SU-DHL-6 (cell line): ENCODE data around the gene NOXA1.

ENCODE experiments used
- H2AFZ ChIP-seq: fragments of 200-600 bp; sonication (generic); 2 replicates; pipeline ENCODE4 v1.6.1; 2014; ENCODE audit warnings: low read depth, mild to moderate bottlenecking, moderate library complexity, mixed read lengths, antibody characterized with exemption, low read length; ENCODE audit not compliant: severe bottlenecking
- H3F3A ChIP-seq: fragments of 200-600 bp; shearing (Covaris generic); 2 replicates; pipeline ENCODE4 v1.6.0; 2016; ENCODE audit warnings: antibody characterized with exemption, mild to moderate bottlenecking; ENCODE audit not compliant: insufficient read depth
- H3K27ac ChIP-seq: fragments of 200-600 bp; sonication (generic); 2 replicates; pipeline ENCODE4 v1.5.1; 2016; ENCODE audit warnings: low read depth, mild to moderate bottlenecking, low read length, moderate library complexity, mixed read lengths
- H3K27me3 ChIP-seq: fragments of 200-600 bp; sonication (generic), shearing (Covaris generic); 2 replicates; pipeline ENCODE4 v1.6.0; 2014; ENCODE audit warnings: mild to moderate bottlenecking, low read length
- H3K36me3 ChIP-seq: fragments of 200-600 bp; sonication (generic); 2 replicates; pipeline ENCODE4 v1.6.1; 2014; ENCODE audit warnings: mild to moderate bottlenecking, low read length, mixed read lengths
- H3K4me2 ChIP-seq: fragments of 300-600, 200-600 bp; shearing (Covaris generic), sonication (generic); 2 replicates; pipeline ENCODE4 v1.6.0; 2014; ENCODE audit warnings: low read length, low read depth, mild to moderate bottlenecking; ENCODE audit not compliant: poor library complexity, severe bottlenecking
- H3K4me3 ChIP-seq: fragments of 200-600 bp; sonication (generic); 2 replicates; pipeline ENCODE4 v1.5.1; 2014; ENCODE audit warnings: antibody characterized with exemption, low read length, mild to moderate bottlenecking, mixed read lengths; ENCODE audit not compliant: insufficient read depth, poor library complexity, severe bottlenecking
- H3K79me2 ChIP-seq: fragments of 200-600 bp; sonication (generic); 2 replicates; pipeline ENCODE4 v1.6.1; 2014; ENCODE audit warnings: mild to moderate bottlenecking, low read length, moderate library complexity; ENCODE audit not compliant: insufficient read depth
- H3K9ac ChIP-seq: fragments of 200-600 bp; sonication (generic); 2 replicates; pipeline ENCODE4 v1.7.0; 2014; ENCODE audit warnings: mild to moderate bottlenecking, low read length
- H3K9me2 ChIP-seq: fragments of 200-600 bp; sonication (generic); replicated peaks from 2 replicates; pipeline ENCODE4 v1.6.1; 2014; ENCODE audit warnings: low read length; ENCODE audit not compliant: insufficient read depth
- H3K9me3 ChIP-seq: fragments of 200-600 bp; sonication (generic); 2 replicates; pipeline ENCODE4 v1.6.1; 2014; ENCODE audit warnings: low read length, mixed read lengths; ENCODE audit not compliant: insufficient read depth
- H4K20me1 ChIP-seq: fragments of 200-600 bp; sonication (generic); 2 replicates; pipeline ENCODE4 v1.6.1; 2014; ENCODE audit warnings: low read depth, mild to moderate bottlenecking, antibody characterized with exemption, low read length, moderate library complexity, mixed read lengths
- CTCF ChIP-seq: fragments of 200-600 bp; sonication (generic); IDR thresholded peaks from one replicate; pipeline ENCODE4 v1.5.1; 2017; ENCODE audit warnings: antibody characterized with exemption, mild to moderate bottlenecking, low read length, moderate library complexity; ENCODE audit not compliant: insufficient read depth, poor library complexity, severe bottlenecking
- EZH2phosphoT487 ChIP-seq: fragments of 200-600 bp; sonication (generic), shearing (Covaris generic); conservative IDR thresholded peaks from 2 replicates; pipeline ENCODE4 v1.6.1; 2018; ENCODE audit warnings: mild to moderate bottlenecking, antibody characterized with exemption, low read length, moderate library complexity, mixed read lengths

NOXA1 gene

GRCh38 chr9:137477778-137478612, 54.8 kb downstream of the NOXA1 start:
- H3K4me2 ChIP-seq, result no peak overlapping the region
- no peak overlapping the region for H3K9ac ChIP-seq
- TF ChIP-seq CTCF, result no peak
- no peak for TF ChIP-seq EZH2phosphoT487
- no peaks in the 10 kb centered on the region for H3K9me2 ChIP-seq
- H3F3A ChIP-seq, result no peaks in the 10 kb centered on the region
- no peak overlapping the region for H3K27ac ChIP-seq
- H2AFZ ChIP-seq, result no peak overlapping the region
- H3K27me3 ChIP-seq, result no peaks in the 10 kb centered on the region
- H3K9me3 ChIP-seq, result peaks cover 16% of the 10 kb centered on the region; the same call in 1 of the 2 replicates
- H3K79me2 ChIP-seq, result no peaks in the 10 kb centered on the region
- no peaks in the 10 kb centered on the region for H3K36me3 ChIP-seq
- no peaks in the 10 kb centered on the region for H4K20me1 ChIP-seq
- no peak overlapping the region for H3K4me3 ChIP-seq

GRCh38 chr9:137478613-137478961, 55.4 kb downstream of the NOXA1 start:
- Histone ChIP-seq H3K4me2 (no peak overlapping the region), H3K9me2 (no peaks in the 10 kb centered on the region), H3K9me3 (peaks cover 16% of the 10 kb centered on the region; the same call in 1 of the 2 replicates), H3K79me2 (no peaks in the 10 kb centered on the region), H3K36me3 (no peaks in the 10 kb centered on the region), H3K27me3 (no peaks in the 10 kb centered on the region), H3K4me3 (no peak overlapping the region), H2AFZ (no peak overlapping the region), H3F3A (no peaks in the 10 kb centered on the region), H4K20me1 (no peaks in the 10 kb centered on the region), H3K9ac (no peak overlapping the region), H3K27ac (no peak overlapping the region)
- TF ChIP-seq CTCF (no peak), EZH2phosphoT487 (no peak)

GRCh38 chr9:137478962-137479861, 56.0 kb downstream of the NOXA1 start:
- H3K27me3 ChIP-seq, result no peaks in the 10 kb centered on the region
- no peaks in the 10 kb centered on the region for H3K79me2 ChIP-seq
- H3K9me3 ChIP-seq, result peaks cover 14% of the 10 kb centered on the region; the same call in 1 of the 2 replicates
- H4K20me1 ChIP-seq, result no peaks in the 10 kb centered on the region
- no peak overlapping the region for H3K27ac ChIP-seq
- H3K36me3 ChIP-seq, result no peaks in the 10 kb centered on the region
- no peak for TF ChIP-seq EZH2phosphoT487
- no peak for TF ChIP-seq CTCF
- H3K4me3 ChIP-seq, result no peak overlapping the region
- no peaks in the 10 kb centered on the region for H3F3A ChIP-seq
- H3K4me2 ChIP-seq, result no peak overlapping the region
- no peak overlapping the region for H2AFZ ChIP-seq
- no peaks in the 10 kb centered on the region for H3K9me2 ChIP-seq
- no peak overlapping the region for H3K9ac ChIP-seq
